Heart left ventricle (tissue), 16 donors: ENCODE data around the gene NXF3. TPM values are rescaled to one million over a fixed set of nuclear protein-coding genes. Genes with fewer than 3 reads are reported as not detected.
"Not testable (repeated sequence)": the region's sequence is repeated elsewhere in the genome, so short reads cannot be mapped to it uniquely, and the experiment has no call there.

Source experiments
- ATAC-seq, 4 donors: fragments of 200-7000 bp; cut with Tn5 transposase; one replicate each; pipeline ENCODE4 v1.9.1; 2020 to 2022; ENCODE audit warnings: moderate library complexity in 4 of 4, mild to moderate bottlenecking in 3 of 4, moderate number of reproducible peaks in 1 of 4
- DNase-seq, 5 donors: peaks; one replicate each; pipeline ENCODE4 v3.0.0-alpha.2; 2020
- H3K27ac ChIP-seq, 12 donors: fragments of 200-600 bp; sonication (generic) in 4 of 12; one replicate each; pipeline versions ENCODE4 v1.5.0 to v1.8.0; 2016 to 2022; ENCODE audit warnings: mild to moderate bottlenecking in 2 of 12
- H3K27me3 ChIP-seq, 9 donors: fragments of 200-600 bp; sonication (generic) in 2 of 9; one replicate each; pipeline versions ENCODE4 v1.5.1 to v1.8.0; 2016 to 2022; ENCODE audit warnings: mild to moderate bottlenecking in 3 of 9
- H3K36me3 ChIP-seq, 9 donors: fragments of 200-600 bp; sonication (generic) in 2 of 9; one replicate each; pipeline versions ENCODE4 v1.5.0 to v1.8.0; 2018 to 2022; ENCODE audit warnings: mild to moderate bottlenecking in 2 of 9
- H3K4me1 ChIP-seq, 12 donors: fragments of 200-600 bp; sonication (generic) in 4 of 12; one replicate each; pipeline versions ENCODE4 v1.5.0 to v1.8.0; 2016 to 2022; ENCODE audit warnings: mild to moderate bottlenecking in 3 of 12
- H3K4me3 ChIP-seq, 12 donors: fragments of 200-600 bp; sonication (generic) in 4 of 12; one replicate each; pipeline versions ENCODE4 v1.5.0 to v1.8.0; 2017 to 2022; ENCODE audit warnings: mild to moderate bottlenecking in 9 of 12, moderate library complexity in 4 of 12
- H3K9me3 ChIP-seq, 12 donors: fragments of 200-600 bp; sonication (generic) in 4 of 12; one replicate each; pipeline versions ENCODE4 v1.5.0 to v1.8.0; 2016 to 2022; ENCODE audit warnings: mild to moderate bottlenecking in 1 of 12
- POLR2A ChIP-seq, 2 donors: fragments of 450-650 bp; IDR thresholded peaks; one replicate each; pipeline ENCODE4 v1.6.1; 2017; ENCODE audit warnings: antibody characterized with exemption in 2 of 2, mild to moderate bottlenecking in 2 of 2, moderate library complexity in 2 of 2
- WGBS, 4 donors: extraction: QIAGEN DNeasy Blood & Tissue Kit in 2 of 4; methylation state at CpG; one replicate each; pipeline versions ENCODE4 v1.1.5 to v1.1.7; 2013 to 2018; 5-methylcytosine and 5-hydroxymethylcytosine counted together
- intact Hi-C, 10 donors: fragments of 100-400 bp; cut with DNase I; formaldehyde crosslinking; loops; one replicate each; pipeline versions ENCODE4 v1.11.1 to v1.14.2; 2022
- polyA plus RNA-seq, 2 donors: library from polyadenylated mRNA; stranded (reverse); fragments of 200-250 nt; gene quantifications; one replicate each; pipeline ENCODE4 v1.2.3, GENCODE V29; 2013
- total RNA-seq, 9 donors: library from RNA; depleted of rRNA in 2 of 9; stranded (reverse); fragments of >200 nt in 2 of 9; fragmentation: NEBNext Ultra II Directional in 3 of 9; extraction: Animal tissue kit (Norgen Biotek cat#: 25700) in 3 of 9; gene quantifications; one replicate each; pipeline versions ENCODE4 v1.1.0 to v1.2.4, GENCODE V29; 2016 to 2023
- TF ChIP-seq, protein P1 (sequence below), 12 donors: fragments of 200-600 bp; sonication (generic) in 4 of 12; IDR thresholded peaks; one replicate each; pipeline versions ENCODE4 v1.5.0 to v1.8.0; 2018 to 2022; ENCODE audit warnings: antibody characterized with exemption in 12 of 12, mild to moderate bottlenecking in 5 of 12
- donor health status: ischemic (EF 13 %, LVEDD 7.1; RV severe dilation, severe dysfunction).
- donor health status: healthy with polysubstance abuse.
- donor health status: DM: no; HTN: yes; CAD: no.
- donor health status: DM: no; HTN: no; CAD: no.
- donor health status: ischemic (EF 25% LVEDD 6.9; RV normal size, moderate dysfunction).
- donor health status: ischemic (EF 25% LVEDD 5.7; RV mildly dilated, moderate dysfunction).
- donor health status: healthy.
- donor health status: DM: yes; HTN: yes; CAD: no.
- donor health status: ischemic (EF 35%, LVEDD 5.7; RV mildly dilated, moderate dysfunction).
- donor health status: nonischemic (EF 11% LVEDD 7.7; RV severe dilation, severe dysfunction).
- donor health status: DM: yes; HTN: yes; CAD: no.
- donor health status: PGD.
- donor health status: ischemic (EF 29% LVEDD 5.4; RV normal size, mild dysfunction).
- donor health status: nonischemic (EF 23%, LVEDD 6.1; RV moderate dilation, normal function).

NXF3 gene
- total and polyA plus RNA-seq, 11 donors = 0.08 to 0.54 (median 0.30) TPM; not detected in 4

DNA sequence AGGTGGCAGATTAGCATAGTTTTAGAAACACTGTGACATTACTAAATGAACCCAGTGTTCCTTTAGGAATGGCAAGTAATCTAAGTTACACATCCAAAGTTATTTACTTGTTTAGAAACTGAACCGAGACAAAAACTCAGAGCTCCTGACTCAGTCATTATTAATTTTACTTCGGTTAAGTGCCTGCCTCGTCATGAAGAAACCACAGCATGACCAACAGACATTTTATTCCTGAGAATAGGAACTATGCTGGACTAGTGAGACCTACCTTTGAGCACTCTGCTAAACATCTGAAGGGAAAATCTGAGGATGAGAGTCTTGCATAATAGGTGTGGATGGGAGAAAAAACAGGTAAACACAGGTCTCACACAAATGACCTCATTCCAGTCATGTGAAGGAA, 31.5 kb downstream of the NXF3 start:
- H3K4me3 ChIP-seq = no peak overlapping the region
- intact Hi-C loops = loop anchor here in 1 of 10 donors (10.0 kb wide), 1 partner anchor 83 kb away; no protein-coding TSS in a partner anchor
- TF ChIP-seq POLR2A (IDR thresholded peaks at IDR 0.05) = no peak
- TF ChIP-seq, protein P1, sequence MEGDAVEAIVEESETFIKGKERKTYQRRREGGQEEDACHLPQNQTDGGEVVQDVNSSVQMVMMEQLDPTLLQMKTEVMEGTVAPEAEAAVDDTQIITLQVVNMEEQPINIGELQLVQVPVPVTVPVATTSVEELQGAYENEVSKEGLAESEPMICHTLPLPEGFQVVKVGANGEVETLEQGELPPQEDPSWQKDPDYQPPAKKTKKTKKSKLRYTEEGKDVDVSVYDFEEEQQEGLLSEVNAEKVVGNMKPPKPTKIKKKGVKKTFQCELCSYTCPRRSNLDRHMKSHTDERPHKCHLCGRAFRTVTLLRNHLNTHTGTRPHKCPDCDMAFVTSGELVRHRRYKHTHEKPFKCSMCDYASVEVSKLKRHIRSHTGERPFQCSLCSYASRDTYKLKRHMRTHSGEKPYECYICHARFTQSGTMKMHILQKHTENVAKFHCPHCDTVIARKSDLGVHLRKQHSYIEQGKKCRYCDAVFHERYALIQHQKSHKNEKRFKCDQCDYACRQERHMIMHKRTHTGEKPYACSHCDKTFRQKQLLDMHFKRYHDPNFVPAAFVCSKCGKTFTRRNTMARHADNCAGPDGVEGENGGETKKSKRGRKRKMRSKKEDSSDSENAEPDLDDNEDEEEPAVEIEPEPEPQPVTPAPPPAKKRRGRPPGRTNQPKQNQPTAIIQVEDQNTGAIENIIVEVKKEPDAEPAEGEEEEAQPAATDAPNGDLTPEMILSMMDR (IDR thresholded peaks at IDR 0.05) = no peak
- H3K36me3 ChIP-seq = no peaks in the 10 kb centered on the region
- H3K9me3 ChIP-seq = no peaks in the 10 kb centered on the region
- no peaks in the 10 kb centered on the region for H3K4me1 ChIP-seq
- DNase-seq (no peak), ATAC-seq (no peak)
- peaks cover 0 to 12% (median 0%) of the 10 kb centered on the region in 9 donors for H3K27me3 ChIP-seq
- no peak overlapping the region for H3K27ac ChIP-seq
- WGBS, 4 donors = 75 to 90% (median 81%) methylated on average over 3 of the region's 3 CpGs

DNA sequence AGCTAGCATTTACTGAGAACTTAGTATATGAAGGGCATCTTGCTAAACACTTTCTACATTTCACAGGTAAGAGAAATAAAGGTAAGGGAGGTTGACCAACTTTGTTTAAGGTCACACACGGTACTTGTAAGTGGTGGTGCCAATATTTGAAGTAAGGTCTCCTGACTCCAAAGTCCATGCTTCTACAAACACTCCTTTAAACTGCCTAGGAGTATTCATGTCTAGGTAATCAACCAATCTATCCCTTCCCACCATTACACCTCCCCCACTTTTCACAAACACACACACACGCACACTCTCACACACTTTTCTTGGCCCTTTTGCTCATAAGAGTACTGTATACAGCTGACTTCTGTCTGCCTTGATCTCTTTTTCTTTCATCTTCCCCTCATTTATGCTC, 36.0 kb downstream of the NXF3 start:
- no peak for DNase-seq
- H3K27ac ChIP-seq = no peak overlapping the region
- intact Hi-C loops = no loop called here
- no peaks in the 10 kb centered on the region for H3K9me3 ChIP-seq
- 80 to 89% (median 87%) methylated on average over 2 of the region's 2 CpGs for WGBS, 4 donors
- ATAC-seq = no peak
- H3K4me3 ChIP-seq = no peak overlapping the region
- peaks cover 0 to 6% (median 0%) of the 10 kb centered on the region in 9 donors for H3K27me3 ChIP-seq
- TF ChIP-seq, protein P1 (IDR thresholded peaks at IDR 0.05) = no peak
- no peak for TF ChIP-seq POLR2A (IDR thresholded peaks at IDR 0.05)
- no peaks in the 10 kb centered on the region for H3K36me3 ChIP-seq
- no peaks in the 10 kb centered on the region for H3K4me1 ChIP-seq

DNA sequence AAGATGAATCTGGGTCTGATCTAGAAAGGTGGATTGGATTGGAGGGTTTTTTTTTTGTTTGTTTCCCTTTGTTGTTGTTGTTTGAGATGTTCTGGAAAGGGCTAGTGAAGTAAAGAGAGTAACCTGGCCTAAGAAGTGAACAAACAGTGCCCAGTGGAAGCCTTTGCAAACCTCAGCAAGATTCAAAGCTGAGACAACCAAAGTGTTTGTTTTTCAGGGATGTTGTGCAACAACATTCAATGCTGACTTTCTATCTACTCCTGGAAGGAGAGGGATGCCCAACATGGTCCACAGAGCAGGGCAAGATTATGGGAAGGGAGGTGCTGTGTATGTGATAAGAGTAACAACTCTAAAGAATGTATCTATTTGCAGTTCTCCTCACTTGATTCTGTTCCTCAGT, 40.3 kb downstream of the NXF3 start:
- no peak for TF ChIP-seq POLR2A (IDR thresholded peaks at IDR 0.05)
- TF ChIP-seq, protein P1 (IDR thresholded peaks at IDR 0.05) = no peak
- intact Hi-C loops = no loop called here
- Histone ChIP-seq H3K4me3 (no peak overlapping the region), H3K27ac (no peak overlapping the region), H3K9me3 (no peaks in the 10 kb centered on the region), H3K27me3 (peaks cover 0 to 10% (median 0%) of the 10 kb centered on the region in 9 donors), H3K36me3 (no peaks in the 10 kb centered on the region), H3K4me1 (no peaks in the 10 kb centered on the region)
- DNase-seq (no peak), ATAC-seq (no peak)

DNA sequence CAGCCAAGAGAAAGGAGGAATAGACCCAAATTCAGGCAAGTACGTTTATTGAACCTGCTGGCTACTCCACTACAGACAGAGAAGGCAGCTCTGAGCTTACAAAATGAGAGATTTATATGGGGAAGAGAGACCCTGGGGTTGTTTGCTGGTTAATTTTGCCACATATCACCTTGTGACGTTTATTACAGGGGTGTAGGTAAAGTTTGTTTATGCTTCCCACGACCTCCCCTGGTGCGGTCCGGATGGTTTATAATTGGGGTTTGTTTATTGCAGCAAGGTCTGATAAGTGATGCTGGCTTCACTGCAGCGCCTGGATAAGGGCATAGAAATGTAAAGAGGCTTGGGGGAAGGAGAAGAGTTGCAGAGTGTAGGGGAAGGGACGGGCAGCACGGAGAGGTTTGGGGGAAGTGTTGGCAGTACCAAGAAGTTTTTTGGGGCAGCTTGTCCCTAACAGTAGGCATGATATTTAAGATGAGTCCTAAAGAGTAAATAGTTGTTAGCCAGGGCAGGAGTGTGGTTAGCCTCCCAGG, 41.6 kb downstream of the NXF3 start:
- ATAC-seq (no peak), DNase-seq (no peak)
- Histone ChIP-seq H3K27ac (no peak overlapping the region), H3K4me3 (no peak overlapping the region), H3K27me3 (peaks cover 0 to 10% (median 0%) of the 10 kb centered on the region in 9 donors), H3K4me1 (no peaks in the 10 kb centered on the region), H3K9me3 (peaks cover 0 to 5% (median 0%) of the 10 kb centered on the region in 12 donors), H3K36me3 (no peaks in the 10 kb centered on the region)
- whole genome bisulfite sequencing, 4 donors = 15 to 44% (median 28%) methylated on average over 8 of the region's 8 CpGs
- no peak for TF ChIP-seq POLR2A (IDR thresholded peaks at IDR 0.05)
- TF ChIP-seq, protein P1 (IDR thresholded peaks at IDR 0.05) = no peak
- intact Hi-C loops = no loop called here

DNA sequence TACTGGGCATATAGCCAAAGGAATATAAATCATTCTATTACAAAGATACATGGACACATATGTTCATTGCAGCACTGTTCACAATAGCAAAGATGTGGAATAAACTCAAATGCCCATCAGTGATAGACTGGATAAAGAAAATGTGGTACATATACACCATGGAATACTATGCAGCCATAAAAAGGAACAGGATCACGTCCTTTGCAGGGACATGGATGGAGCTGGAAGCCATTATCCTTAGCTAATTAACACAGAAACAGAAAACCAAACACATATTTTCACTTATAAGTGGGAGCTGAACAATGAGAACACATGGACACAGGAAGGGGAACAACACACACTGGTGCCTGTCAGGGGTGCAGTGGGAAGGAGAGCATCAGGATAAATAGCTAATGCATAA, 59.6 kb downstream of the NXF3 start:
- H3K27ac ChIP-seq, H3K36me3 ChIP-seq, DNase-seq, H3K27me3 ChIP-seq, ATAC-seq, H3K9me3 ChIP-seq, H3K4me3 ChIP-seq, H3K4me1 ChIP-seq, intact Hi-C loops: not testable (repeated sequence)
- 41 to 78% (median 58%) methylated on average over 1 of the region's 1 CpG for WGBS, 4 donors
